HepG2 (cell line): ENCODE measurements around the gene TMIGD2. TPM values are rescaled to one million over a fixed set of nuclear protein-coding genes. Genes with fewer than 3 reads are reported as not detected.

Source experiments
- ATAC-seq: fragments of 200-7000 bp; cut with Tn5 transposase; 3 replicates; pipeline ENCODE4 v1.9.1; 2020; ENCODE audit warnings: mild to moderate bottlenecking, moderate library complexity
- BruUV-seq: library from RNA; stranded (reverse); fragments of 400-500 nt; replicated peaks from 2 replicates; lab custom pipeline; 2021; lab: Mats Ljungman, UMichigan
- CTCF ChIA-PET: fragments of 300-600 bp; formaldehyde crosslinking; extraction: SDS; loops from one replicate; lab custom pipeline; 2021; ENCODE audit warnings: low total read pairs, inconsistent platforms, low intra/inter-chr PET ratio; lab: Yijun Ruan, JAX
- POLR2A ChIA-PET: fragments of 350-600 bp; sonication (Branson Sonifier 250); formaldehyde crosslinking; loops from one replicate; lab custom pipeline; 2020; ENCODE audit warnings: antibody characterized with exemption, inconsistent platforms; lab: Yijun Ruan, JAX
- DNase-seq: peaks from one replicate; pipeline ENCODE4 v3.0.0-alpha.2; 2015; ENCODE audit warnings: low spot score
- FAIRE-seq: peaks from 3 replicates; lab custom pipeline; 2011; peaks lifted over from hg19 to GRCh38; lab: Jason Lieb, UNC
- H2AFZ ChIP-seq: one replicate; pipeline ENCODE4 v1.6.1; 2011; ENCODE audit warnings: low read length, inconsistent platforms
- H3K27ac ChIP-seq: fragments of 300-600 bp; 3 replicates; pipeline ENCODE4 v1.8.0; 2011; ENCODE audit warnings: mixed run types, mild to moderate bottlenecking, mixed read lengths, low read length, inconsistent platforms; ENCODE audit not compliant: insufficient read depth; ENCODE audit errors: extremely low read length
- H3K27me3 ChIP-seq, 2 experiments: fragments of 200-600 bp in 1 of 2; 2 replicates in 1 of 2; 3 replicates in 1 of 2; pipeline versions ENCODE4 v1.6.0 to v1.8.0; 2011; ENCODE audit warnings: low read length in 2 of 2, mild to moderate bottlenecking in 2 of 2, moderate library complexity in 2 of 2, inconsistent platforms in 1 of 2; ENCODE audit not compliant: insufficient read depth in 2 of 2, control insufficient read depth in 1 of 2
- H3K36me3 ChIP-seq, 2 experiments: fragments of 200-600 bp in 1 of 2; replicated peaks in 1 of 2; 2 replicates in 1 of 2; 3 replicates in 1 of 2; pipeline versions ENCODE4 v1.5.1 to v1.8.0; 2011; ENCODE audit warnings: low read length in 2 of 2, inconsistent platforms in 1 of 2; ENCODE audit not compliant: insufficient read depth in 2 of 2, control insufficient read depth in 1 of 2
- H3K4me1 ChIP-seq: 2 replicates; pipeline ENCODE4 v1.5.1; 2012; ENCODE audit warnings: low read length, inconsistent platforms; ENCODE audit not compliant: insufficient read depth
- H3K4me2 ChIP-seq: 2 replicates; pipeline ENCODE4 v1.6.0; 2011; ENCODE audit warnings: low read depth, low read length, inconsistent platforms
- H3K4me3 ChIP-seq, 3 experiments: fragments of 200-600 bp in 1 of 3; sonication (generic), shearing (Covaris generic) in 1 of 3; replicated peaks in 1 of 3; 2 replicates each; pipeline ENCODE4 v1.5.1; 2011 to 2016; ENCODE audit warnings: low read length in 3 of 3, inconsistent platforms in 2 of 3, low read depth in 2 of 3, mild to moderate bottlenecking in 2 of 3, control low read depth in 1 of 3, mixed read lengths in 1 of 3; ENCODE audit not compliant: insufficient read depth in 1 of 3
- H3K79me2 ChIP-seq: one replicate; pipeline ENCODE4 v1.6.1; 2011; ENCODE audit warnings: low read length, inconsistent platforms; ENCODE audit not compliant: insufficient read depth
- H3K9ac ChIP-seq: 2 replicates; pipeline ENCODE4 v1.6.0; 2011; ENCODE audit warnings: mild to moderate bottlenecking, low read depth, low read length, inconsistent platforms; ENCODE audit not compliant: insufficient read depth
- H3K9me3 ChIP-seq: 2 replicates; pipeline ENCODE4 v1.5.1; 2012; ENCODE audit warnings: mild to moderate bottlenecking, low read length
- H4K20me1 ChIP-seq: 2 replicates; pipeline ENCODE4 v1.6.0; 2011; ENCODE audit warnings: inconsistent platforms, mild to moderate bottlenecking, low read length, moderate library complexity; ENCODE audit not compliant: insufficient read depth
- CTCF ChIP-seq: sonication (generic); formaldehyde crosslinking; IDR thresholded peaks from 2 replicates; pipeline ENCODE4 v1.5.0; 2020; ENCODE audit warnings: mild to moderate bottlenecking, missing genetic modification reagents, moderate library complexity
- FOXC1 ChIP-seq: sonication (generic); formaldehyde crosslinking; IDR thresholded peaks from 2 replicates; pipeline ENCODE4 v1.8.0; 2022; ENCODE audit warnings: mild to moderate bottlenecking, missing genetic modification reagents, borderline replicate concordance
- FOXK1 ChIP-seq: sonication (generic); formaldehyde crosslinking; IDR thresholded peaks from 2 replicates; pipeline ENCODE4 v1.4.0; 2020; ENCODE audit warnings: low read depth, missing genetic modification reagents, borderline replicate concordance
- GLI4 ChIP-seq: sonication (generic); formaldehyde crosslinking; IDR thresholded peaks from 2 replicates; pipeline ENCODE4 v1.5.1; 2020; ENCODE audit warnings: missing genetic modification reagents, mild to moderate bottlenecking, moderate library complexity, borderline replicate concordance
- KDM6A ChIP-seq: IDR thresholded peaks from 2 replicates; pipeline ENCODE4 v1.6.1; 2016; ENCODE audit warnings: low read depth
- MAX ChIP-seq: IDR thresholded peaks from 2 replicates; pipeline ENCODE4 v1.6.1; 2012; ENCODE audit warnings: inconsistent platforms
- MTERF4 ChIP-seq: sonication (generic); formaldehyde crosslinking; IDR thresholded peaks from 2 replicates; pipeline ENCODE4 v1.8.0; 2023; ENCODE audit warnings: mild to moderate bottlenecking, missing genetic modification reagents
- MTF2 ChIP-seq: sonication (generic); formaldehyde crosslinking; IDR thresholded peaks from 2 replicates; pipeline ENCODE4 v1.5.0; 2020; ENCODE audit warnings: missing genetic modification reagents, borderline replicate concordance
- NCOA5 ChIP-seq: sonication (generic); formaldehyde crosslinking; IDR thresholded peaks from 2 replicates; pipeline ENCODE4 v1.4.0; 2020; ENCODE audit warnings: missing genetic modification reagents
- NRL ChIP-seq: sonication (generic); formaldehyde crosslinking; IDR thresholded peaks from 2 replicates; pipeline ENCODE4 v1.5.0; 2020; ENCODE audit warnings: missing genetic modification reagents, mild to moderate bottlenecking, moderate library complexity, borderline replicate concordance
- ZNF619 ChIP-seq: sonication (generic); formaldehyde crosslinking; IDR thresholded peaks from 2 replicates; pipeline ENCODE4 v1.4.0; 2020; ENCODE audit warnings: mild to moderate bottlenecking, missing genetic modification reagents
- ZNF768 ChIP-seq: sonication (generic); formaldehyde crosslinking; IDR thresholded peaks from 2 replicates; pipeline ENCODE4 v1.4.0; 2020; ENCODE audit warnings: missing genetic modification reagents
- WGBS: methylation state at CpG from one replicate; pipeline ENCODE4 v1.1.6; 2017; ENCODE audit warnings: low lambda C conversion rate; 5-methylcytosine and 5-hydroxymethylcytosine counted together
- in situ Hi-C: cut with HindIII; loops from 2 replicates; pipeline ENCODE4 v1.10.0; 2017; ENCODE audit warnings: low pct_unique_long_range_greater_than_20kb; ENCODE audit not compliant: extremely low pct_ligation_motif_present
- intact Hi-C: fragments of 100-400 bp; cut with micrococcal nuclease; formaldehyde crosslinking; loops from one replicate; pipeline ENCODE4 v1.10.0; 2022; ENCODE audit not compliant: unreplicated experiment
- polyA plus RNA-seq, 8 experiments: library from polyadenylated mRNA; depleted of rRNA in 3 of 8; stranded (reverse) in 7 of 8; unstranded in 1 of 8; fragments of >200 nt; fragmentation: Illumina TruSeq in 4 of 8; extraction: Trizol in 4 of 8; gene quantifications; 2 replicates each; pipeline versions ENCODE4 v1.2.1 to v1.2.3, GENCODE V29; 2011 to 2016; ENCODE audit warnings: low read depth in 4 of 8, missing spikeins in 1 of 8, mixed read lengths in 1 of 8; ENCODE audit not compliant: insufficient read depth in 1 of 8
- total RNA-seq, 5 experiments: library from RNA; depleted of rRNA; stranded (reverse); fragments of >200 nt; fragmentation: Illumina TruSeq; extraction: Trizol; gene quantifications; 2 replicates each; pipeline ENCODE4 v1.2.3, GENCODE V29; 2016; ENCODE audit warnings: low read depth in 1 of 5
- TF ChIP-seq, protein P1 (sequence below): sonication (generic); formaldehyde crosslinking; IDR thresholded peaks from 2 replicates; pipeline ENCODE4 v1.4.0; 2020; ENCODE audit warnings: missing genetic modification reagents; ENCODE audit errors: not compliant biosample characterization
- TF ChIP-seq, protein P2 (sequence below): sonication (generic); formaldehyde crosslinking; IDR thresholded peaks from 2 replicates; pipeline ENCODE4 v1.5.1; 2020; ENCODE audit warnings: mild to moderate bottlenecking, missing genetic modification reagents, moderate library complexity

TMIGD2 gene
- total and polyA plus RNA-seq, 2 of the 13 experiments (the other 11 are each of a cell fraction or from before 2014, with no cell fraction given), result 0.11 to 1.0 TPM

DNA sequence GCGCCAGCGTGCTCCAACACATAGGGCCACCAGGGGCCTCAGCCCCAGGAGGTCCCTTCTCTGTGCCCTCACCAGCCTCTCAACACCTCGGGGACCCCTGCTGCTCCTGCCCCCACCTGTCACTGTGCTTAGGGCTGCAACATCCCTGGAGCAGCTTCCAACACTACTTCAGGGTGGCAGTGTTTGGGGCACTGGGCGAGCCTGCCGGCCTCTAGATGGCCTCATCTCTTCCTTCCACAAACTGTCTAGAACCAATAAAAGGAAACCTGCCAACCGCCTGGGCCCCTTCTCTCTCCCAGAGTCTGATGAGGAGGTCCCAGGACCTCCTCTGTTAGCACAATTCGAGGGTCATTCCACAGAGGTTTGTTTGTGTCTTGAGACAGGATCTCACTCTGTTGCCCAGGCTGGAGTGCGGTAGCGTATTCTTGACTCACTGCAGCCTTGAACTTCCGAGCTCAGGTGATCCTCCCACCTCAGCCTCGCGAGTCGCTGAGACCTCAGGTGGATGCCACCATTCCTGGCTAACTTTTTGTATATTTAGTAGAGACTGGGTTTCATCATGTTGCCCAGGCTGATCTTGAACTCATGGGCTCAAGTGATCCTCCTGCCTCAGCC, 33.3 kb downstream of the TMIGD2 start (continued):
- TF ChIP-seq CTCF (CRISPR knock-in tag) (peak; percentile 30; the same call in 1 of the 2 replicates), FOXK1 (CRISPR knock-in tag) (no peak)

- H3K4me3 ChIP-seq, result no peak overlapping the region
- H2AFZ ChIP-seq, result no peak overlapping the region
- intact Hi-C loops, result loop anchor here (1.0 to 5.0 kb wide), 4 partner anchors 43 to 134 kb away; partner anchors contain the start of genes CHAF1A, MPND and SH3GL1
- ATAC-seq (peak; percentile 39), DNase-seq (peak; percentile 69), FAIRE-seq (no peak)
- peaks cover 20% of the 10 kb centered on the region for H3K4me1 ChIP-seq
- no peaks in the 10 kb centered on the region for H3K27me3 ChIP-seq
- H3K9ac ChIP-seq, result no peak overlapping the region
- TSS peak; percentile 61 for BruUV-seq
- WGBS, result 73% methylated on average over 23 of the region's 30 CpGs
- no peaks in the 10 kb centered on the region for H3K9me3 ChIP-seq
- in situ Hi-C loops, result loop anchor here (5.0 kb wide), 1 partner anchor 84 kb away; no protein-coding TSS in a partner anchor
- H3K79me2 ChIP-seq, result no peaks in the 10 kb centered on the region
- H3K27ac ChIP-seq, result peak overlapping the region; percentile 73
- POLR2A ChIA-PET, result interaction anchor here (0.7 to 2.8 kb wide), 10 partner anchors 16 to 189 kb away, joined by 3 to 23 read pairs (median 5); partner anchors contain the start of genes MPND, STAP2, UBXN6 and YJU2
- CTCF ChIA-PET, result interaction anchor here (1.5 to 3.2 kb wide), 2 partner anchors 85 to 132 kb away, joined by 6 to 41 read pairs; partner anchors contain the start of gene SH3GL1
- peaks cover 7 to 11% of the 10 kb centered on the region in 2 experiments; a peak in 3 of 5 replicates for H3K36me3 ChIP-seq
- H3K4me2 ChIP-seq, result no peak overlapping the region
- H4K20me1 ChIP-seq, result no peaks in the 10 kb centered on the region
- TF ChIP-seq MAX, result peak; percentile 58; the same call in 1 of the 2 replicates
- no peak for TF ChIP-seq ZNF768
- TF ChIP-seq NRL (CRISPR knock-in tag), result peak; percentile 60; the same call in 1 of the 2 replicates
- TF ChIP-seq ZNF619 (CRISPR knock-in tag), result no peak
- TF ChIP-seq MTF2 (CRISPR knock-in tag), result no peak
- no peak for TF ChIP-seq GLI4 (CRISPR knock-in tag)
- no peak for TF ChIP-seq NCOA5 (CRISPR knock-in tag)
- no peak for TF ChIP-seq FOXC1 (CRISPR knock-in tag)
- TF ChIP-seq, protein P1, sequence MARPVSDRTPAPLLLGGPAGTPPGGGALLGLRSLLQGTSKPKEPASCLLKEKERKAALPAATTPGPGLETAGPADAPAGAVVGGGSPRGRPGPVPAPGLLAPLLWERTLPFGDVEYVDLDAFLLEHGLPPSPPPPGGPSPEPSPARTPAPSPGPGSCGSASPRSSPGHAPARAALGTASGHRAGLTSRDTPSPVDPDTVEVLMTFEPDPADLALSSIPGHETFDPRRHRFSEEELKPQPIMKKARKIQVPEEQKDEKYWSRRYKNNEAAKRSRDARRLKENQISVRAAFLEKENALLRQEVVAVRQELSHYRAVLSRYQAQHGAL (CRISPR knock-in tag), result no peak
- TF ChIP-seq KDM6A (CRISPR knock-in tag), result no peak
- TF ChIP-seq, protein P2, sequence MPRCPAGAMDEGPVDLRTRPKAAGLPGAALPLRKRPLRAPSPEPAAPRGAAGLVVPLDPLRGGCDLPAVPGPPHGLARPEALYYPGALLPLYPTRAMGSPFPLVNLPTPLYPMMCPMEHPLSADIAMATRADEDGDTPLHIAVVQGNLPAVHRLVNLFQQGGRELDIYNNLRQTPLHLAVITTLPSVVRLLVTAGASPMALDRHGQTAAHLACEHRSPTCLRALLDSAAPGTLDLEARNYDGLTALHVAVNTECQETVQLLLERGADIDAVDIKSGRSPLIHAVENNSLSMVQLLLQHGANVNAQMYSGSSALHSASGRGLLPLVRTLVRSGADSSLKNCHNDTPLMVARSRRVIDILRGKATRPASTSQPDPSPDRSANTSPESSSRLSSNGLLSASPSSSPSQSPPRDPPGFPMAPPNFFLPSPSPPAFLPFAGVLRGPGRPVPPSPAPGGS, result no peak
- TF ChIP-seq MTERF4 (CRISPR knock-in tag), result no peak
Measured at GRCh38 chr19:4267901-4268815, 34.0 kb downstream of the TMIGD2 start.
